Measurements from ENCODE around the gene IGF2. TPM values are rescaled to one million over a fixed set of nuclear protein-coding genes. Genes with fewer than 3 reads are reported as not detected.

Gene IGF2
- total and polyA plus RNA-seq, 2 donors (not counting 3 experiments of a cell fraction or from before 2014, with no cell fraction given), result 5.7 to 21.0 TPM

- H3K36me3 ChIP-seq (ENCODE audit: control insufficient read depth in 2 of 2, extremely low read depth in 1 of 2, insufficient read depth in 2 of 2, low read length in 2 of 2), result no peaks in the 10 kb centered on the region
- BruUV-seq (replicated peaks), result no TSS peak
- FAIRE-seq (peak; percentile 88), DNase-seq (ENCODE audit: low read depth, low spot score) (peak; percentile 79)
- peak overlapping the region; percentile 68 for H2AFZ ChIP-seq (ENCODE audit: low read depth, low read length)
- H3K9me3 ChIP-seq (replicated peaks; ENCODE audit: control insufficient read depth, insufficient read depth, low read length), result no peaks in the 10 kb centered on the region
- H3K4me3 ChIP-seq (replicated peaks in 1 of 3; ENCODE audit: insufficient read depth in 1 of 3, low read depth in 1 of 3, low read length in 3 of 3), result no peak overlapping the region
- no peaks in the 10 kb centered on the region for H4K20me1 ChIP-seq (replicated peaks; ENCODE audit: control insufficient read depth, extremely low read depth, insufficient read depth, low read length)
- no peaks in the 10 kb centered on the region for H3K27me3 ChIP-seq (ENCODE audit: control insufficient read depth in 2 of 2, insufficient read depth in 2 of 2, low read length in 2 of 2)
- H3K79me2 ChIP-seq (ENCODE audit: control insufficient read depth, insufficient read depth, low read length), result no peaks in the 10 kb centered on the region
- POLR2A ChIA-PET, result interaction anchor here (2.5 kb wide), 1 partner anchor 9 kb away, joined by 9 read pairs; no protein-coding TSS in a partner anchor
- CTCF ChIA-PET, result interaction anchor here (0.7 to 2.5 kb wide), 7 partner anchors 9 to 448 kb away, joined by 3 to 18 read pairs (median 3); partner anchors contain the start of gene IGF2
- no peaks in the 10 kb centered on the region for H3K9me1 ChIP-seq (replicated peaks; ENCODE audit: control insufficient read depth, extremely low read depth, insufficient read depth, low read length)
- TF ChIP-seq JUN (IDR thresholded peaks at IDR 0.05; ENCODE audit: borderline replicate concordance, insufficient read depth, insufficient read length, low read depth) (peak; percentile 36), CTCF (IDR thresholded peaks at IDR 0.05; ENCODE audit: extremely low read depth in 1 of 2, insufficient read depth in 1 of 2, low read depth in 1 of 2, low read length in 2 of 2) (no peak), MYC (IDR thresholded peaks at IDR 0.05; ENCODE audit: low read depth, low read length) (no peak), GATA2 (IDR thresholded peaks at IDR 0.05; ENCODE audit: insufficient read depth, insufficient read length, low read depth, low read length) (peak; percentile 37), EZH2 (IDR thresholded peaks at IDR 0.05; ENCODE audit: borderline replicate concordance, low read depth, low read length, severe bottlenecking) (no peak), FOS (IDR thresholded peaks at IDR 0.05; ENCODE audit: borderline replicate concordance, insufficient read depth, low read length) (peak; percentile 35), POLR2A (IDR thresholded peaks at IDR 0.05; ENCODE audit: low read depth, low read length) (peak; percentile 49), POLR2AphosphoS5 (IDR thresholded peaks at IDR 0.05; ENCODE audit: insufficient read depth, low read depth, low read length) (peak; percentile 69)
- H3K9ac ChIP-seq (replicated peaks; ENCODE audit: extremely low read depth, insufficient read depth, low read length), result peak overlapping the region; percentile 66
- peak overlapping the region; percentile 90 for H3K27ac ChIP-seq (ENCODE audit: insufficient read depth, low read depth, low read length)
- dilution Hi-C loops (cut with MboI; ENCODE audit: extremely low pct_ligation_motif_present, low sequenced_read_pairs) (no loop called here), intact Hi-C loops (cut with micrococcal nuclease) (loop anchor here (1.0 kb wide), 1 partner anchor 37 kb away; no protein-coding TSS in a partner anchor)
- H3K4me1 ChIP-seq (ENCODE audit: control insufficient read depth, extremely low read depth, insufficient read depth, low read length), result peaks cover 35% of the 10 kb centered on the region
- peak overlapping the region; percentile 34 for H3K4me2 ChIP-seq (ENCODE audit: insufficient read depth, low read length)
Observed at GRCh38 chr11:2100361-2101170, 38.6 kb downstream of the IGF2 start.
